GM21825 (cell line): Measurements from ENCODE around the gene ETS2.
"Not testable (repeated sequence)": the region's sequence is repeated elsewhere in the genome, so short reads cannot be mapped to it uniquely, and the experiment has no call there.

Source experiments
- ATAC-seq: cut with Tn5 transposase; IDR thresholded peaks from one replicate; pipeline ENCODE4 v1.9.1; 2021; ENCODE audit warnings: mild to moderate bottlenecking, moderate library complexity; ENCODE audit not compliant: unreplicated experiment

Gene ETS2

GRCh38 chr21:38815060-38815405 is 9.3 kb downstream of the ETS2 start:
- ATAC-seq: no peak

- no peak for ATAC-seq
Observed at GRCh38 chr21:38816400-38816977, 10.8 kb downstream of the ETS2 start.

GRCh38 chr21:38817371-38818324 is 11.9 kb downstream of the ETS2 start:
- no peak for ATAC-seq

- ATAC-seq: no peak
Observed at GRCh38 chr21:38818325-38818723, 12.6 kb downstream of the ETS2 start.

- no peak for ATAC-seq
Observed at GRCh38 chr21:38819051-38819718, 13.5 kb downstream of the ETS2 start.

GRCh38 chr21:38819719-38820159 is 14.0 kb downstream of the ETS2 start:
- no peak for ATAC-seq

- ATAC-seq: no peak
Observed at GRCh38 chr21:38820471-38821239, 14.9 kb downstream of the ETS2 start.

- ATAC-seq: no peak
Observed at GRCh38 chr21:38821248-38821647, 15.5 kb downstream of the ETS2 start.

GRCh38 chr21:38821959-38822682 is 16.4 kb downstream of the ETS2 start:
- ATAC-seq: no peak

GRCh38 chr21:38822778-38823238 is 17.1 kb downstream of the ETS2 start:
- ATAC-seq: no peak

- no peak for ATAC-seq
Observed at GRCh38 chr21:38823737-38824123, 18.0 kb downstream of the ETS2 start.

- no peak for ATAC-seq
Observed at GRCh38 chr21:38824124-38824822, 18.5 kb downstream of the ETS2 start.

GRCh38 chr21:38825269-38825668 is 19.5 kb downstream of the ETS2 start:
- ATAC-seq: no peak

GRCh38 chr21:38825921-38826320 is 20.2 kb downstream of the ETS2 start:
- no peak for ATAC-seq

- not testable (repeated sequence) for ATAC-seq
Observed at GRCh38 chr21:38828111-38828510, 22.4 kb downstream of the ETS2 start.

- peak; percentile 68 for ATAC-seq
Observed at GRCh38 chr21:38830671-38831525, 25.2 kb downstream of the ETS2 start.

GRCh38 chr21:38831526-38832467 is 26.1 kb downstream of the ETS2 start:
- ATAC-seq: peak; percentile 89

- no peak for ATAC-seq
Observed at GRCh38 chr21:38832664-38833063, 26.9 kb downstream of the ETS2 start.
